ENCODE results near the gene RPN1. TPM values are rescaled to one million over a fixed set of nuclear protein-coding genes. Genes with fewer than 3 reads are reported as not detected.

Gene RPN1
- total and polyA plus RNA-seq, 2 of the 8 experiments (the other 6 are each of a cell fraction or from before 2014, with no cell fraction given), result 165 to 211 TPM

DNA sequence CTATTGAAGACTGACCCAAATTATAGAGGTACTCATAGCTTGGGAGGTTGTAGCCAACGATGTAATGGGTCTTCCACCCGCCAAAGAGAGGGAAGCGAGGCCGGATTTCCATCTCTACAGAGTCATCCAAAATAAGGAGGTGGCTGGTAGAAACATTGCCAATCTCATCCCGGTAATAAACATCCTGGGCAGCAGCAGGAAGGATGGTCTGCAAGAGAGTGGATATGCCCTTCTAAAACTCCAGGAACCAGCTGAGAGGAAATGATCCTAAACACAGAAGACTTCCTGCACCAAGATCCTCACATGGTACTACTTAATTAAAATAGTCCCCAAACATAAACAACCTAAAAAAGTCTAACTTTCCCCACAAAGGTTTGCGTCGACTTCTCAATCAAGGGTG is 20.7 kb downstream of the RPN1 start (continued):
- TF ChIP-seq, protein P1, sequence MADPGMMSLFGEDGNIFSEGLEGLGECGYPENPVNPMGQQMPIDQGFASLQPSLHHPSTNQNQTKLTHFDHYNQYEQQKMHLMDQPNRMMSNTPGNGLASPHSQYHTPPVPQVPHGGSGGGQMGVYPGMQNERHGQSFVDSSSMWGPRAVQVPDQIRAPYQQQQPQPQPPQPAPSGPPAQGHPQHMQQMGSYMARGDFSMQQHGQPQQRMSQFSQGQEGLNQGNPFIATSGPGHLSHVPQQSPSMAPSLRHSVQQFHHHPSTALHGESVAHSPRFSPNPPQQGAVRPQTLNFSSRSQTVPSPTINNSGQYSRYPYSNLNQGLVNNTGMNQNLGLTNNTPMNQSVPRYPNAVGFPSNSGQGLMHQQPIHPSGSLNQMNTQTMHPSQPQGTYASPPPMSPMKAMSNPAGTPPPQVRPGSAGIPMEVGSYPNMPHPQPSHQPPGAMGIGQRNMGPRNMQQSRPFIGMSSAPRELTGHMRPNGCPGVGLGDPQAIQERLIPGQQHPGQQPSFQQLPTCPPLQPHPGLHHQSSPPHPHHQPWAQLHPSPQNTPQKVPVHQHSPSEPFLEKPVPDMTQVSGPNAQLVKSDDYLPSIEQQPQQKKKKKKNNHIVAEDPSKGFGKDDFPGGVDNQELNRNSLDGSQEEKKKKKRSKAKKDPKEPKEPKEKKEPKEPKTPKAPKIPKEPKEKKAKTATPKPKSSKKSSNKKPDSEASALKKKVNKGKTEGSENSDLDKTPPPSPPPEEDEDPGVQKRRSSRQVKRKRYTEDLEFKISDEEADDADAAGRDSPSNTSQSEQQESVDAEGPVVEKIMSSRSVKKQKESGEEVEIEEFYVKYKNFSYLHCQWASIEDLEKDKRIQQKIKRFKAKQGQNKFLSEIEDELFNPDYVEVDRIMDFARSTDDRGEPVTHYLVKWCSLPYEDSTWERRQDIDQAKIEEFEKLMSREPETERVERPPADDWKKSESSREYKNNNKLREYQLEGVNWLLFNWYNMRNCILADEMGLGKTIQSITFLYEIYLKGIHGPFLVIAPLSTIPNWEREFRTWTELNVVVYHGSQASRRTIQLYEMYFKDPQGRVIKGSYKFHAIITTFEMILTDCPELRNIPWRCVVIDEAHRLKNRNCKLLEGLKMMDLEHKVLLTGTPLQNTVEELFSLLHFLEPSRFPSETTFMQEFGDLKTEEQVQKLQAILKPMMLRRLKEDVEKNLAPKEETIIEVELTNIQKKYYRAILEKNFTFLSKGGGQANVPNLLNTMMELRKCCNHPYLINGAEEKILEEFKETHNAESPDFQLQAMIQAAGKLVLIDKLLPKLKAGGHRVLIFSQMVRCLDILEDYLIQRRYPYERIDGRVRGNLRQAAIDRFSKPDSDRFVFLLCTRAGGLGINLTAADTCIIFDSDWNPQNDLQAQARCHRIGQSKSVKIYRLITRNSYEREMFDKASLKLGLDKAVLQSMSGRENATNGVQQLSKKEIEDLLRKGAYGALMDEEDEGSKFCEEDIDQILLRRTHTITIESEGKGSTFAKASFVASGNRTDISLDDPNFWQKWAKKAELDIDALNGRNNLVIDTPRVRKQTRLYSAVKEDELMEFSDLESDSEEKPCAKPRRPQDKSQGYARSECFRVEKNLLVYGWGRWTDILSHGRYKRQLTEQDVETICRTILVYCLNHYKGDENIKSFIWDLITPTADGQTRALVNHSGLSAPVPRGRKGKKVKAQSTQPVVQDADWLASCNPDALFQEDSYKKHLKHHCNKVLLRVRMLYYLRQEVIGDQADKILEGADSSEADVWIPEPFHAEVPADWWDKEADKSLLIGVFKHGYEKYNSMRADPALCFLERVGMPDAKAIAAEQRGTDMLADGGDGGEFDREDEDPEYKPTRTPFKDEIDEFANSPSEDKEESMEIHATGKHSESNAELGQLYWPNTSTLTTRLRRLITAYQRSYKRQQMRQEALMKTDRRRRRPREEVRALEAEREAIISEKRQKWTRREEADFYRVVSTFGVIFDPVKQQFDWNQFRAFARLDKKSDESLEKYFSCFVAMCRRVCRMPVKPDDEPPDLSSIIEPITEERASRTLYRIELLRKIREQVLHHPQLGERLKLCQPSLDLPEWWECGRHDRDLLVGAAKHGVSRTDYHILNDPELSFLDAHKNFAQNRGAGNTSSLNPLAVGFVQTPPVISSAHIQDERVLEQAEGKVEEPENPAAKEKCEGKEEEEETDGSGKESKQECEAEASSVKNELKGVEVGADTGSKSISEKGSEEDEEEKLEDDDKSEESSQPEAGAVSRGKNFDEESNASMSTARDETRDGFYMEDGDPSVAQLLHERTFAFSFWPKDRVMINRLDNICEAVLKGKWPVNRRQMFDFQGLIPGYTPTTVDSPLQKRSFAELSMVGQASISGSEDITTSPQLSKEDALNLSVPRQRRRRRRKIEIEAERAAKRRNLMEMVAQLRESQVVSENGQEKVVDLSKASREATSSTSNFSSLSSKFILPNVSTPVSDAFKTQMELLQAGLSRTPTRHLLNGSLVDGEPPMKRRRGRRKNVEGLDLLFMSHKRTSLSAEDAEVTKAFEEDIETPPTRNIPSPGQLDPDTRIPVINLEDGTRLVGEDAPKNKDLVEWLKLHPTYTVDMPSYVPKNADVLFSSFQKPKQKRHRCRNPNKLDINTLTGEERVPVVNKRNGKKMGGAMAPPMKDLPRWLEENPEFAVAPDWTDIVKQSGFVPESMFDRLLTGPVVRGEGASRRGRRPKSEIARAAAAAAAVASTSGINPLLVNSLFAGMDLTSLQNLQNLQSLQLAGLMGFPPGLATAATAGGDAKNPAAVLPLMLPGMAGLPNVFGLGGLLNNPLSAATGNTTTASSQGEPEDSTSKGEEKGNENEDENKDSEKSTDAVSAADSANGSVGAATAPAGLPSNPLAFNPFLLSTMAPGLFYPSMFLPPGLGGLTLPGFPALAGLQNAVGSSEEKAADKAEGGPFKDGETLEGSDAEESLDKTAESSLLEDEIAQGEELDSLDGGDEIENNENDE (IDR thresholded peaks at IDR 0.05; ENCODE audit: insufficient replicate concordance, low read length), result no peak
- TF ChIP-seq EZH2 (IDR thresholded peaks at IDR 0.05; ENCODE audit: low read depth, low read length, severe bottlenecking), result no peak
- TF ChIP-seq, protein P2, sequence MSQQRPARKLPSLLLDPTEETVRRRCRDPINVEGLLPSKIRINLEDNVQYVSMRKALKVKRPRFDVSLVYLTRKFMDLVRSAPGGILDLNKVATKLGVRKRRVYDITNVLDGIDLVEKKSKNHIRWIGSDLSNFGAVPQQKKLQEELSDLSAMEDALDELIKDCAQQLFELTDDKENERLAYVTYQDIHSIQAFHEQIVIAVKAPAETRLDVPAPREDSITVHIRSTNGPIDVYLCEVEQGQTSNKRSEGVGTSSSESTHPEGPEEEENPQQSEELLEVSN (IDR thresholded peaks at IDR 0.05), result no peak
- no peak for TF ChIP-seq RAD21 (IDR thresholded peaks at IDR 0.05 in 1 of 2, conservative IDR thresholded peaks at IDR 0.05 in 1 of 2; ENCODE audit: low read depth in 2 of 2, low read length in 2 of 2)
- no peak for TF ChIP-seq POU5F1 (IDR thresholded peaks at IDR 0.05; ENCODE audit: low read depth, low read length)
- no peak for TF ChIP-seq JUND (IDR thresholded peaks at IDR 0.05; ENCODE audit: low read length)
- TF ChIP-seq RXRA (IDR thresholded peaks at IDR 0.05; ENCODE audit: insufficient read depth, low read depth, low read length), result no peak
